Measurements from ENCODE around the gene CADPS2. TPM values are rescaled to one million over a fixed set of nuclear protein-coding genes. Genes with fewer than 3 reads are reported as not detected.

CADPS2 gene
- polyA plus RNA-seq, 1 experiment, result 0.38 TPM

GRCh38 chr7:122766593-122766992, 119.7 kb downstream of the CADPS2 start:
- no peak overlapping the region for H3K4me3 ChIP-seq (ENCODE audit: low read depth, low read length)
- ChIA-PET CTCF (no interaction called here), POLR2A (no interaction called here)
- TF ChIP-seq, protein P1, sequence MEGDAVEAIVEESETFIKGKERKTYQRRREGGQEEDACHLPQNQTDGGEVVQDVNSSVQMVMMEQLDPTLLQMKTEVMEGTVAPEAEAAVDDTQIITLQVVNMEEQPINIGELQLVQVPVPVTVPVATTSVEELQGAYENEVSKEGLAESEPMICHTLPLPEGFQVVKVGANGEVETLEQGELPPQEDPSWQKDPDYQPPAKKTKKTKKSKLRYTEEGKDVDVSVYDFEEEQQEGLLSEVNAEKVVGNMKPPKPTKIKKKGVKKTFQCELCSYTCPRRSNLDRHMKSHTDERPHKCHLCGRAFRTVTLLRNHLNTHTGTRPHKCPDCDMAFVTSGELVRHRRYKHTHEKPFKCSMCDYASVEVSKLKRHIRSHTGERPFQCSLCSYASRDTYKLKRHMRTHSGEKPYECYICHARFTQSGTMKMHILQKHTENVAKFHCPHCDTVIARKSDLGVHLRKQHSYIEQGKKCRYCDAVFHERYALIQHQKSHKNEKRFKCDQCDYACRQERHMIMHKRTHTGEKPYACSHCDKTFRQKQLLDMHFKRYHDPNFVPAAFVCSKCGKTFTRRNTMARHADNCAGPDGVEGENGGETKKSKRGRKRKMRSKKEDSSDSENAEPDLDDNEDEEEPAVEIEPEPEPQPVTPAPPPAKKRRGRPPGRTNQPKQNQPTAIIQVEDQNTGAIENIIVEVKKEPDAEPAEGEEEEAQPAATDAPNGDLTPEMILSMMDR (IDR thresholded peaks at IDR 0.05; ENCODE audit: insufficient read depth, low read depth, low read length), result no peak
- no peak for DNase-seq (ENCODE audit: low read depth)
- no peaks in the 10 kb centered on the region for H3K27me3 ChIP-seq (ENCODE audit: control insufficient read depth, insufficient read depth, low read length)
- H3K36me3 ChIP-seq (ENCODE audit: control insufficient read depth, insufficient read depth, low read length), result no peaks in the 10 kb centered on the region

DNA sequence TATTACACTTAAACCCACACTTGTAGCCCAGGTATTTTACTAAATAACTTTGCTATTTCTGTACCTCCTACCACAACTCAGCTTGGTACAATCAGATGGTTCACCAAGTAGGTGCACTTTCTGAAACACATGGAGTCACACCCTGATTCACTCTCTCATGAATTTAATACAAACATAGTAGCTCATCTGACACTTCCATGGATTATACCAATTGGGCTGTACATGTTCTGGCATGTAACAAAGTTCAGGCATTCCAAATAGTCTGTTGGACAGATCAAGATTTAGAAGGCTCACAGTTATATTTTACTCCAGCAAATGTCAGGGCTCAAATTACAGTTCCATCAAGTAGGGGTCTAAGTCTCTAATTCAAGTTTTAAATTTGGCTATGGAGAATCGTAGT, 121.4 kb downstream of the CADPS2 start:
- TF ChIP-seq, protein P1 (IDR thresholded peaks at IDR 0.05; ENCODE audit: insufficient read depth, low read depth, low read length), result no peak
- Histone ChIP-seq H3K27me3 (ENCODE audit: control insufficient read depth, insufficient read depth, low read length) (no peaks in the 10 kb centered on the region), H3K4me3 (ENCODE audit: low read depth, low read length) (no peak overlapping the region), H3K36me3 (ENCODE audit: control insufficient read depth, insufficient read depth, low read length) (no peaks in the 10 kb centered on the region)
- ChIA-PET POLR2A (no interaction called here), CTCF (no interaction called here)
- no peak for DNase-seq (ENCODE audit: low read depth)

GRCh38 chr7:122764020-122764419, 122.2 kb downstream of the CADPS2 start:
- CTCF ChIA-PET, result no interaction called here
- POLR2A ChIA-PET, result no interaction called here
- no peaks in the 10 kb centered on the region for H3K27me3 ChIP-seq (ENCODE audit: control insufficient read depth, insufficient read depth, low read length)

GRCh38 chr7:122762071-122762470, 124.2 kb downstream of the CADPS2 start:
- no peak for DNase-seq (ENCODE audit: low read depth)
- Histone ChIP-seq H3K36me3 (ENCODE audit: control insufficient read depth, insufficient read depth, low read length) (no peaks in the 10 kb centered on the region), H3K4me3 (ENCODE audit: low read depth, low read length) (no peak overlapping the region), H3K27me3 (ENCODE audit: control insufficient read depth, insufficient read depth, low read length) (no peaks in the 10 kb centered on the region)
- ChIA-PET CTCF (interaction anchor here (1.4 kb wide), 1 partner anchor 9 kb away, joined by 3 read pairs; no protein-coding TSS in a partner anchor), POLR2A (no interaction called here)
- TF ChIP-seq, protein P1 (IDR thresholded peaks at IDR 0.05; ENCODE audit: insufficient read depth, low read depth, low read length), result no peak

More at GRCh38 chr7:122764020-122764419, 122.2 kb downstream of the CADPS2 start:
- Histone ChIP-seq H3K4me3 (ENCODE audit: low read depth, low read length) (no peak overlapping the region), H3K36me3 (ENCODE audit: control insufficient read depth, insufficient read depth, low read length) (no peaks in the 10 kb centered on the region)
- TF ChIP-seq, protein P1 (IDR thresholded peaks at IDR 0.05; ENCODE audit: insufficient read depth, low read depth, low read length), result no peak
- DNase-seq (ENCODE audit: low read depth), result no peak

- CTCF ChIA-PET, result no interaction called here
- TF ChIP-seq, protein P1 (IDR thresholded peaks at IDR 0.05; ENCODE audit: insufficient read depth, low read depth, low read length), result no peak
- H3K36me3 ChIP-seq (ENCODE audit: control insufficient read depth, insufficient read depth, low read length), result no peaks in the 10 kb centered on the region
- POLR2A ChIA-PET, result no interaction called here
- no peaks in the 10 kb centered on the region for H3K27me3 ChIP-seq (ENCODE audit: control insufficient read depth, insufficient read depth, low read length)
- no peak for DNase-seq (ENCODE audit: low read depth)
- no peak overlapping the region for H3K4me3 ChIP-seq (ENCODE audit: low read depth, low read length)
These were observed 127.8 kb downstream of the CADPS2 start for GRCh38 chr7:122758501-122758900.
